SIG-M5 treated with dmso at 0.1 percent for 504 hours (cell line): ENCODE measurements around the gene ZNF280B.
"Not testable (repeated sequence)": the region's sequence is repeated elsewhere in the genome, so short reads cannot be mapped to it uniquely, and the experiment has no call there.

Experiments used
- DNase-seq: peaks from one replicate; lab custom pipeline; 2025; ENCODE audit not compliant: unreplicated experiment; lab: John Stamatoyannopoulos, UW

ZNF280B gene

GRCh38 chr22:22509912-22510311, 1.4 kb upstream of the ZNF280B start:
- DNase-seq, result not testable (repeated sequence)

GRCh38 chr22:22507743-22508273, 734 bp downstream of the ZNF280B start:
- no peak for DNase-seq

GRCh38 chr22:22506736-22507135, 1.8 kb downstream of the ZNF280B start:
- DNase-seq, result no peak

- no peak for DNase-seq
Measured at GRCh38 chr22:22498267-22498666, 10.3 kb downstream of the ZNF280B start.

GRCh38 chr22:22491589-22491988, 17.0 kb downstream of the ZNF280B start:
- not testable (repeated sequence) for DNase-seq

- DNase-seq, result no peak
Measured at GRCh38 chr22:22488736-22489135, 19.8 kb downstream of the ZNF280B start.

- DNase-seq, result no peak
Measured at GRCh38 chr22:22487869-22488597, 20.5 kb downstream of the ZNF280B start.

- no peak for DNase-seq
Measured at GRCh38 chr22:22487059-22487458, 21.5 kb downstream of the ZNF280B start.

- DNase-seq, result no peak
Measured at GRCh38 chr22:22486132-22486899, 22.2 kb downstream of the ZNF280B start.

GRCh38 chr22:22485524-22485923, 23.0 kb downstream of the ZNF280B start:
- DNase-seq, result no peak

- no peak for DNase-seq
Measured at GRCh38 chr22:22484023-22484422, 24.5 kb downstream of the ZNF280B start.

GRCh38 chr22:22480940-22481339, 27.6 kb downstream of the ZNF280B start:
- DNase-seq, result no peak

- DNase-seq, result no peak
Measured at GRCh38 chr22:22479999-22480532, 28.5 kb downstream of the ZNF280B start.

GRCh38 chr22:22479116-22479515, 29.4 kb downstream of the ZNF280B start:
- DNase-seq, result no peak

- DNase-seq, result no peak
Measured at GRCh38 chr22:22478470-22478869, 30.1 kb downstream of the ZNF280B start.

GRCh38 chr22:22474733-22475132, 33.8 kb downstream of the ZNF280B start:
- DNase-seq, result no peak

- DNase-seq, result not testable (repeated sequence)
Measured at GRCh38 chr22:22471104-22471503, 37.4 kb downstream of the ZNF280B start.

GRCh38 chr22:22469527-22469926, 39.0 kb downstream of the ZNF280B start:
- DNase-seq, result no peak

GRCh38 chr22:22468794-22469469, 39.6 kb downstream of the ZNF280B start:
- not testable (repeated sequence) for DNase-seq

GRCh38 chr22:22467112-22467511, 41.4 kb downstream of the ZNF280B start:
- no peak for DNase-seq

- no peak for DNase-seq
Measured at GRCh38 chr22:22465782-22466181, 42.8 kb downstream of the ZNF280B start.
